ENCODE measurements around the gene ZNF185.
"Not testable (repeated sequence)": the region's sequence is repeated elsewhere in the genome, so short reads cannot be mapped to it uniquely, and the experiment has no call there.

Gene ZNF185

DNA sequence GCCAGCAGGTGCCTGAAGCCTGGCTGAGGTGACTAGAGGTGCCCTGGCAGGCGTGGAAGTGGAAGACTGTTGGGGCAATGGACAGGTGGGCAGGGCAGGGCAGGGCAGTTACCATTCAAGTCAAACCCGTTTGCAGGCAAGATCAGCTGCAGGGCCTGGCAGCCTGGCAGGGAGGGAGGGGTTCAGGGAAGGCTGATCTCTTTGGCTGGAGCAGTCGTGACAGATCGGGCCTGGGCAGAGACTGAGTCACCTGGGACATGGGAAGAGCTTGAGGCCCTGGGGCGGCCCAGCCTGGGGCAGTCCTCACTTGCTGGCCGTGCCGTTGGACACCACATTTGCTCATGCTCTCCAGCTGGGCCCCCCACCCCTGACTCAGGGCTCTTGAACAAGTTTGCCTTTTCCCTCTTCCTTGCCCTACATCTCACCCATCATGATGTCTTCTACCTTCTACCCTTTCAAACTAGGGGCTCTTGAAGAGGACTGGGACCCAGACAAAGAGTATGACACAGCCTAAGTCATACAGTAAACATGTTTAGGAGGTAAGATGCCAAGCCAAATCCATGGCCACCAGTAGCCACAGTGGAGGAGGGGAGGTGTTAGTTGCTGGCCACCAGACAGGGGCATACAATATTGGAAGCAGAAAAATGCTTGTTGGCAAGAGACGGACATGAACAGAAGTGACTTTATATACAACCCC, 2.0 kb upstream of the ZNF185 start:
- DNase-seq, result no peak

DNA sequence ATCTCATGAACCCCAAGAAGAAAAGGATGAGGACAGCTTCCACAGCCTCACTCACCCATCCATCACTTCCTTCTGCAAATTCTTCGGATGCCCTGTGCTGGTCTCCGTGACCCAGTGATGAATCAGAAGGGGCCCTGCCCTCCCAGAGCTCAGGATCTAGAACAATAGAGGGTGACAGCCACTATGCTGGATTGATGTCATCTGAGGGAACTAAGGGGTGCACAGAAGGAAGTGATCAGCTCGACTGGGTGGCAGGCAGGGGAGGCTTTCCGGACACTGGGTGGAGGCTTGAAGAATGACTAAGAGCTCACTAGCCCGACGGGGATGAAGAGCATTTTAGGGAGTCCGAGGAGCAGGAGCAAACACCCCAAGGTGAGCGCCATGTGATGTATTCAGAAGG, 1.4 kb upstream of the ZNF185 start:
- DNase-seq, result no peak

DNA sequence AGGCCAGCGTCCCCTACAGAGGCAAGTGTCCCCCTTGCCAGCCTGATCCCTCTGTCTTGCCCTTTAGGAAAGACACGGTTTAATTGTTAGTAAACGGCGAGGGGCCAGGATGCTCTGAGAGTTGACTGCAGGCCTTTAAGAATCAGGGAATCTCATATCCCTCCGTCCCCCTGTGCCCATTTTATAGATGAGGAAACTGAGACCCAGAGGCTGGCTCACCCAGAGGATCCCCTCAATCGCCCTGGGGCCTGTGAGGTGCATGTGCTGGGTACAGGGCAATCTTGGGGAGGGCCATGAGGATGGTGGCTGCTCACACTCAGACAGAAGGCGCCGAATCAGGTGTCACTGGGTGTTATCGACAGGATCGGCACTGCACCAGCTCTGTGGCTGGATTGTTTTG, 575 bp downstream of the ZNF185 start:
- no peak for DNase-seq

DNA sequence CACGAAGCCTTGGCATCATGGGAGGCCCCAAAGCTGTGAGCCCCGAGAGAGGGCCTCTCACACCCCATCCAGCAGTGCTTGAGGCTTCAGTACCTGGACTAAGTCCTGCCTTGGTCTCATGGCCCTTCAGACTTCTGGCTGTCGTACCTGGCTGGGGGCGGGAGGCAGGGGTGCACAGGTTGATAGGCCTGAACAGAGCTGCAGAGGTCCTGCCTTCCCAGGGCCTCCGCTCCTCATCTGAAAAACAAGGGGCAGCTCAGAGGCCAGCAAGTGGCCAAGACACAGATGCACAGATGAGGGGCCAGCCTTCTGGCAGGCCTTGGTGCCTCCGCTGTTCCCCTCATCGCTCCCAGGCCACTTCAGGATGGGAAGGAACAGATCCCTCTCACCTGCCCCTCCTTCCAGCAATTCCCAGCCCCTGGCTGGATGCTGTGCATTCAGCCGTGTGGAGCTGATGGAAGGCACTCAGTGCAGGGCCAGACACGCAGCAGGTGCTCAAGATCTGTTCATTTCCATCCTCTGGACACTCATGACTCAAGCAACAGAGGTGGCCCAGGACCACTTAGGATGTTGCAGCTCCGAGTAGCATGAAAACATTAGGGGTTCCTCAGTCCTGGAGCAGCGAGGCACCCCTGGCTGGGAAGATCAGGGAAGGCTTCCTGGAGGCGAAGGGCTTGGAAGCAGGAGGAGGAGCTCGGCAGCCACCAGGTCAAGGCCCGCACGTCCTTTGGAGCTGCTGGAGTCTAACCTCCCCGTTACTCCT, 1.4 kb downstream of the ZNF185 start:
- DNase-seq, result no peak

DNA sequence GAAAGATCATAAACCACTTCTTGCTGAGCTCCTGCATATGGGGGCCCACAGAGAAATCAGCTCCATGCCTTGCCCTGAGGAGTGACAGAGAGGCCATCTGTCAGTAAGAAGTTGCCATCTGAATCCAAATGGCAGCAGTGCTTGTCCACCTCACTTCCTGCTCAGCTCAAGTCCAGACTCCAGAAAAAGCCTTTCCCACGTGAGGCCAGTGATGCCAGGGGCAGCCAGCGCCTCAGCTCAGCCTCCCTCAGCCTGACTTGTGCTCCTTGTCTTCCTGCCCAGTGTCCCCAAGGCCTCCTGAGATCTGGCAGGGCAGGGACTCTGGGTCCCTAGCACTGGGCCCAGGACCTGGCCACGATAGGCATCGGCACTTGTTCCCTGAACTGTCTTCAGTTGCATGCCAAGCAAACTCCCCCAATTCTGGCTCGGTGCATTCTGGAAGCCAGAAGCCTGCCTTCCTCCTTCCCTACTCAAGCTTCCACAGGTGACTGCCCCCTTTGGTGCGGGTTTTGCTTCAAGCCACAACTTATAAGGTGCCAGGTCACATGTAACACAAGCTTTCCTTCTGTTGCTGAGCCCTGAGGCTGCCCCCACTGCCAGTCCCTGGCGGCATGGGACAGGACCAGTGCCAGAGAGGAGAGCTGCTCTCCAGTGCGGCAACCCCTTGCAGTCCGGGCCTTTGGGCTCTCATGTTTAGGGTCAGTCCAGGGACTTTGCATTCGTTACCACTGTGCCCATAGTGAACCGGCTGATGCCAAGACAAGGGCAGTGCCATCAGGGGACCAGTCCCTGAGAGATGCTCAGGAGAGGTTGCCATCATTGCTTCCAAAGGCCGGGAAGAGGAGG, 2.2 kb downstream of the ZNF185 start:
- DNase-seq, result no peak

DNA sequence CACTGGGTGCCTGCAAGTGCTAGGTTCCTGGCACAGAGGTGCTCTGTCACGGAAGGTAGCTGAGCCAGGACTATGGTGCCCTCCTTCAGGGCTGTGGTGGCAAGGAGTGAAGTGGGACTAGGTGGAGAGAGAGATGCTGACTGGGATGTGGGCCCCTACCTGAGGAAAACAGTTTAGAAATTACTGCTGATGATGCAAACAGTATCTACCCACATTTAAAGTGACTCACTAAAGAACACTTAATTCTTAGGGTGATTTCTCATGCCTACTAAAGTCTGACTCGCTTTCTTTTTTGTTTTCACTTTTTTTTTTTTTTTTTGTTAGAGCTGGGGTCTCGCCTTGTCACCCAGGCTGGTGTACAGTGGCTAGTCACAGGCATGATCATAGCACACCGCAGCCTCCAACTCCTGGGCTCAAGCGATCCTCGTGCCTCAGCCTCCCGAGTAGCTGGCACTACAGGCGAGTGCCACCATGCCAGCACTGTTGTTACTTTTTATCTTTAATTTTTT, 3.1 kb downstream of the ZNF185 start:
- DNase-seq, result no peak

DNA sequence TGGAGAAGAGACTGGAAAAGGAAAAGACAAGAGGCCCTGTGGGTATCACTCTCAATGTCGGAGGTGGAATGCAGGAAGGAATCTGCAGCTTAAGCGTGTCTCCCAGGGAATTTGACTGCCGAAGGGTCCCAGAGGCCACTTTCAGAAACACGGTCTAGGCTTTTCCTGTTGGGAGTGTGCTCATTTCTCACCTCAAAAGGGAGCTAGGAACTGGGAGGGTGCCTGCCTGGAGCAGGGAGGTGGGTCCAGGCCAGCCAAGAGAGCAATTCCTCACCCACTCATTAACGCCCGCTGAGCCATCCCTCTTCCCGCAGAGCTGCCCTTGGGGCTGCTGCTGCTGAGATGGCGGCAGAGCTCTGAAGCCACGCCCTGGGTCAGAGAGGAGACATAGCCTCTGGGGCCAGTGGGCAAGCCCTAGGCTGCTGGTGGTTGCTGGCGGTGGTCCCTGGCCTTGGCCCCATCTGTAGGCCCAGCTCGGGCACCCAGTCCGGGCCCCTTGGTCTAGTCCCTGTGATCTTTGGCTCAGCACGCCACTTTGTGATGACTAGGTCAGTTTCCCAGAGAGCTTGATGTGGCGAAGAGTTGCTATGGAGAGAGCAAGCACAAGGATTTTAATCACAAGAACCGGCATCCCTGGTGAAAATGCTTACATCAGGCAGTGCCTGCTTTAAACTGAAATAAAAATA, 4.1 kb downstream of the ZNF185 start:
- no peak for DNase-seq

DNA sequence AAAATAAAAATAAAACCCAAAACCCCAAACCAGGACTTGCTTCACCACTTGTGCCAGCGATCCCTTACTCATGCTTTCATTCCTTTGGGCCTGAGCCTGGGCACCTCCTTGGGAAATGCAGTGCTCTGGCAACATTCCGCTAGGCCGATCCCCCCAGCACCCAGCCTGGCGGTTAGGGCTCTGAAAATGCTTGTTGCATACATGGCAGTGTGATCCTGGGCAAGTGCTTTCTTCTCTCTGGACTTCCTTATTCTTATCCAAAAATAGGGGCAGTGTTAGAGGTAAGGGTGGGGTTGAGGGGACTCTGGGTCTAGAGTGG, 4.6 kb downstream of the ZNF185 start:
- no peak for DNase-seq

DNA sequence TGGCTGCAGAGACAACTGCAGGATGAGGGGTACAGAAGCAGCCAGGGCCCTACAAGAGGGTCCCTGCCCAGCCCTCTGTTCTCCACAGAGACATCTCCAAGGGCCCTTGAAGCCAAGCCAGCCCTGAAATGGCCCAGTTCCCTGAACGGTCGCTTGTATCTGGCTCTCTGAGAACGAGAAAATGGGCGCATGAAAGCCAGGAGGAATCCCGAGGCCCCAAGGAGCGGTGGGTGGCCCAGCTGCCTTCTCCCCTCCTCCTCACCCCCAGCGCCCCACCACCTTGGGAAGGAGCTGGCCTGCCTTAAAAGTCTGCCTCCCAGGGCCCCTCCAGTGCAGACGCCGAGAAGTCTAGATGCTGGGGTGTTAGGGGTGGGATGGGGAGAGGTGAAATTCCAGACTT, 5.7 kb downstream of the ZNF185 start:
- DNase-seq, result no peak

DNA sequence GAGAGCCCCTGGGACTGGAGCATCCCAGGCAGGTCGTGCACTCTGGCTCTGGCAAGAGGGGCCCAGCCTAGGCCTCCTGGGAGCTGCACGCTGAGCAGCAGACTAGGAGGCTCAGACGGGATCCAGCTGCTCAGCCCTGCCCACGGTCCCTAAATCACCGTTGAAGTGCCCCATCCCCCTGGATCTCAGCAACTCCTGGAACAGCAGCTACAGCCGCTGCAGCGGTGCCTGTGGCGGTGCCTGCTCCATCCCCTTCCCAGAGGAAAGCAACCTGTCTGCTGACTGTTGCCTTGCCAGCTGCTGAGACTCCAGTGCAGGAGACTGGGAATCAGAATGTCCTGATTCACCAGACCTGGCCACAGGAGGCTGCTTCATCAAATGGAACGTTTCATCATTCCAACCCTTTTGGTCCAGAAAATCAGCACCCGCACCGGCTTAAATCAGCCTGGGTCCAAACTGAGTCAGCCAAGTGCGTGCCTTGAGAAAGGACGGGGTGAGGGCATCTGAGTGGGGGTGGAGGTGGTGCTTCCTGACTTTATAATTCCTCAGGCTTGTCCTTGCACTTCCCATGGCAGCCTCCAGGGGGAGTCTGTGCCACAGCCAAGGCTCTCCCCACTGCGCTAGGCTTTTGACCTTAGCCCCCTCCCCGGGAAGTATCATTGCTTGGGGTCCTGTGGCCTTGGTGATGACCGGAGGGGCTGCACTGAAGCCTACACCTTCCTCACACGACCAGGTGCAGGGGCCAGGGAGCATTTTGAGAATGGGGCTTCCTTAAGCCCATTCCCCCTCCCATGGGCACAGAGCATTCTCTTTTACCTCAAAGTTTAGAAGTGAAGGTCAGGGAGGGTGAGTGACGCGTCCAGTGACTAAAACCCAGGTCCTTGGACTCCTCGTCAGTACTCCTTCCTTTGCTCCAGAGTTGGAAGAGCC, 6.5 kb downstream of the ZNF185 start:
- peak; percentile 52 for DNase-seq

DNA sequence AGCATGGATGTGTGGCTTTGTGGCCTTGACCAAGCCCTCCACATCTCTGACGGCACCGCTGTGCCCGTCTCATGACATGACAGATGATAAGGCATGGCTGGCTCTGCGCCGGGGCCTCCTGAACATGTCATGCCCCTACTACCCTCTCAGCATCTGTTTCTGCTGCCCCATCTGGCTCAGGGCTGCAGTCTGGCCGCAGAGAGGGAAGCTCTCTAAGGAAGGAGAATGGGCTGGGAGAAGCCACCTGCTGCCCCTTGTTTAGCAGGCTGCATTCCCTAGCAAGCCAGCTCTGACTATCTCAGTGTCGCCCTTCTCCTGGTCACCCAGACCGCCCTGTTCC, 7.2 kb downstream of the ZNF185 start:
- no peak for DNase-seq

DNA sequence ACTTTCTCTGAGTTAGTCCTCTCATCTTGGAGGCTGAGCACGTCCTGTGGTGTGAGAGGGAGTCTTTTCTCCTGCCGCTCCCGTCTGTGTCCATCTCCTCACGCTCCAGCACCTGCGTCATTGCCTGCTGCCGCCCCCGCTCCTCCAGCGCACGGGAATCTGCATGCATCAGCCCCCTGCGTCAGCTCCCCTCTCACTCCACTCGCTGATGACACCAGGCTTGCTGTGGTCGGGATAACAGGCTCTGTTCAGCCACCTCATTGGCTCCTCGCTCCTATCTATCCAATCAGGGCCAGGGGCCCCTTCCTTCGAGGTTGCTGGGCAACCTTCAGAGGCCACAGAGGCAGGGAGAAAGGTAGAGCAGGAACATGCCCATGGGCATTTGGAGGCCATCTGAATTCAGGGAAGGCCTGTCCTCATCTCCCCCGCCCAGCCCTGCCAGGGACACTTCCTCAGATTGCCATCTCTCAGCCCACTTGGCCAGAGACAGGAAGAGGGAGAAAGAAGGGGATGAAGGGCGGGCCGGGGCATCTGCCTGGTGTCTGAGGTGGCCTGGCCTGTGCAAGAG, 9.3 kb downstream of the ZNF185 start:
- DNase-seq, result no peak

DNA sequence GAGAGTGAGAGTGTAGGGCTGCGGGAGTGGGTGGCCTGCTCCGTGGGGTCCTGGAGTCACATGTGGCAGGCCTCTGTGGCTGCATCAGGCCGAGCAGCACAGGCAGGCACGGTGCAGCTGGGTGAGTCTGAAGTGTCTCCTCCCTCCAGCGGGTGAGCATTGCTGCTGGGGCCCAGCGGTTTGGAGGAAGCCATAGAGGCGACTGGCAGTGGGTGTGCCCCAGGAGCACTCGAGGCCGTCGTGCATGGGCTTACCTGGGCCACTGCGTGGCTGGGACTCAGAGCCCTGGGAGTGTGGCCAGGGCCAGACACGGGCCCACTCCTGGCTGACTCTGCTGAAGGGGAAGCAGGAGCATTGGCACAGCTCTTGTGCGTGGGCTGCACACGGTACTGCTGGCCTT, 10.6 kb downstream of the ZNF185 start:
- no peak for DNase-seq

DNA sequence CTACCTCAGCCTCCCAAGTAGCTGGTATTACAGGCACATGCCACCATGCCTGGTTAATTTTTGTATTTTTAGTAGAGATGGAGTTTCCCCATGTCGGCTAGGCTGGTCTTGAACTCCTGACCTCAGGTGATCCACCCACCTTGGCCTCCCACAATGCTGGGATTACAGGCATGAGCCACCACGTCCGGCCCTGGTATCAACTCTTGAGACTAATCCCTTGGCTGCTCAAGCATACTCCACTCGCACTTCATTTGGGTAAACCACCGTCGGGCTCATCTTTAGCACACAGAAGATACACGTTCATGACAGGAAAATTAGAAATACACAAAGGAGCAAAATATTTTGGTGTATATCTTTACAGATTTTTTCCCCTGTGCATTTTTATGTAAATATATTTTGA, 12.2 kb downstream of the ZNF185 start:
- DNase-seq, result not testable (repeated sequence)

DNA sequence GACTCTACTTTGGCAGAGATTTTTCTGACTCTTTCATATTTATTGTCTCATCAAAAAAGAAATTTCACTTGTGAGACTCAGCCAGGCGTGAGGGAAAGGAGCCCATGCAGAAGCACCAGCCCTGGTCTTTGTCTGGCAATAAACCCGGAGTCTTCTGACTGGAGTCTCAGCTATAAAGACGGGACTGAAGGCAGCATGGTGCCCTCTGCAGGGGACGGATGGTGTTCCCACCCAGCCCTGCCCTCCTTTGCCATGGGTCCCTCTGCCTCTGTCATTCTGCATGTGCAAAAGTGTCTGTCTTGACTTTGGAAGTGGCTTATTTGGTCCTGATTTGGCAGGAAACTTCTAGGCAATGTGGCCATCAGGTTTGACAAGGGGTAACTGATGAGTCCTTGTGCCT, 14.2 kb downstream of the ZNF185 start:
- DNase-seq, result no peak

DNA sequence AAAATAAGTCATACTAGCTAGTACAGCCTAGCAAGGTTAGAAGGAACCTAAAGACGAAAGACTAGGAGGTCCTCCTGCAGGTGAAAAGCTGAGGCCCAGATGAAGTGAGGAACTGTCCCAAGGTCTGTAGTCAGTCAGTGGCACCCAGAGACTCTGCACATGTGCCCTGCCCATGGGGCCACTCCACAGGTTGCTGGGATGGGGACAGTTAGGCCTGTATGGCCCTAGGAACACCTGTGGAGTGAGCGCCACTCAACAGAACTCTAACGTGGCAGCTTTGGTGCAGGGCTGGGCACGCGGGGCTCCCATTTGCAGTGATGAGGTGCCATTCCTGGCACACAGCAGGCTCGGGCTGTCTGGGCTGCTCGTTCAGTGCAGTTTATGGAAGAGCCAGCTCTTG, 14.8 kb downstream of the ZNF185 start:
- DNase-seq, result no peak

DNA sequence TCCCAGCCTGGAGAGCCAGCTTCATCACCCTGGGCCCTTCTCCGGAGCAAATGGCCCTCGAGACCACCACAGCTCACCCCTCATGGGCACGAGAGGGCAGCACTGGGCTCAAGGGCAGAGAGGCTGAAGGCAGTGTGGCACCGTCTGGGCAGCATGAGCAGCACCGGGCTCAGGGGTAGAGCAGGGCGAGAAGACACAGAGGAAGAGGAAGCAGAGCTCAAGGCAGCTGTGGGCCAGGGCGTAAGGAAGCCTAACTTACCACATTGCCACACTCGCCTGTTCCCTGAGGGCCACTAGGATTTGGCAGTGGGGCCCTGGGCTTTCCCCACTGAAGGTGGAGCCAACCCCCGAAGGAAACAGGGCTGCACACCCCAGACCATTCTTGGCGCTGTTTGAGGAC, 15.5 kb downstream of the ZNF185 start:
- DNase-seq, result no peak

DNA sequence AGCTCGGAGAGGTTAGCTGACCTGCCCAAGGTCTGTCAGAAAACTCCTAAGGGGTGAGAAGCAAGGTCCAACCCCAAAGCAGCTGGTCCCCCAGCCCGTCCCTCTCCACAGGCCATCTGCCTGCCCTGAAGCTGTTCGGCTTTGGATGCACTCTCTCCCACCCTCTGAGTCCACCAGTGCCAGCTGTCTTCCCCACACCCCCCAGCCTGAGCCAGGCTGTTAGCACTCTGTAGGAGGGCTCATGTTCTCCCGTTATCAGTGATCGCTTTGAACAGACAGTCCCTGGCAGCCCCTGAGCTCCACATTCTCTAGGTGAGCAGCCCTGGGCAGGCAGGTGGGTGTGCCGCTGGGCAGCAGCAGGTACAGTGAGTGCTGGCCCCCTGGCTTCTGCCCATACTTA, 16.0 kb downstream of the ZNF185 start:
- no peak for DNase-seq

DNA sequence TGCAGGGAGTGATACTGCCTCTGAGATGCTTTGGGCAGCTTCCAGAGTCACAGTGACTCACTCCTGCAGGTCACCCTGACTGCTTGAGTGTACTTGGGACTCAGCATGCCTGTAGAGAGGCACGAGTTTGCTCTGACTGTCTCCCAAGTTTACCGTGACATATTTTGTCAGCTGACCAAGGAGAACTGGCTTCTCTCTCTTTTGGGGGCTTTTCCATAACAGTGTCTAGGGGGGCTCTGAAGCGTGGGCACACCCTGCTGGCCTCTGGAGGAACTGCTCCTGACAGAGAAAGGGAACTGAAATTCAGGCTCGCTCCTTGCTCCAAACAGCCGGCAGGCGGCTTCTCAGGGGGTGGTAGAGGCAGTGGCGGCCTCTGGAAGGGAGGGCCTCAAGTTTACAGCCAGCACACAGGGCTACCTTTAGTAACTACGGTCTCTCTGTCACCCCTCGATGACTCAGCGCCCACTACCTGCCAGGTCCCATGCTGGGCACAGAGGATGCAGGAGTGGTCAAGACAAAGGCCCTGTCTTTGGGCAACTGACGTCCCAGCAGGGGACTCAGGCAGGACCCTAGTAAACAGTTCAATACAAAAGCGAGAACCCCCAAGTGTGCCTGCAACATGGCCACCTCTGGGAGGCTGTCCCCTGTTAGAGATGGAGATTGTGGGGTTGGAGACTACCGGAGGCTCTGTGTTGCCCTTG, 17.8 kb downstream of the ZNF185 start:
- DNase-seq, result no peak

DNA sequence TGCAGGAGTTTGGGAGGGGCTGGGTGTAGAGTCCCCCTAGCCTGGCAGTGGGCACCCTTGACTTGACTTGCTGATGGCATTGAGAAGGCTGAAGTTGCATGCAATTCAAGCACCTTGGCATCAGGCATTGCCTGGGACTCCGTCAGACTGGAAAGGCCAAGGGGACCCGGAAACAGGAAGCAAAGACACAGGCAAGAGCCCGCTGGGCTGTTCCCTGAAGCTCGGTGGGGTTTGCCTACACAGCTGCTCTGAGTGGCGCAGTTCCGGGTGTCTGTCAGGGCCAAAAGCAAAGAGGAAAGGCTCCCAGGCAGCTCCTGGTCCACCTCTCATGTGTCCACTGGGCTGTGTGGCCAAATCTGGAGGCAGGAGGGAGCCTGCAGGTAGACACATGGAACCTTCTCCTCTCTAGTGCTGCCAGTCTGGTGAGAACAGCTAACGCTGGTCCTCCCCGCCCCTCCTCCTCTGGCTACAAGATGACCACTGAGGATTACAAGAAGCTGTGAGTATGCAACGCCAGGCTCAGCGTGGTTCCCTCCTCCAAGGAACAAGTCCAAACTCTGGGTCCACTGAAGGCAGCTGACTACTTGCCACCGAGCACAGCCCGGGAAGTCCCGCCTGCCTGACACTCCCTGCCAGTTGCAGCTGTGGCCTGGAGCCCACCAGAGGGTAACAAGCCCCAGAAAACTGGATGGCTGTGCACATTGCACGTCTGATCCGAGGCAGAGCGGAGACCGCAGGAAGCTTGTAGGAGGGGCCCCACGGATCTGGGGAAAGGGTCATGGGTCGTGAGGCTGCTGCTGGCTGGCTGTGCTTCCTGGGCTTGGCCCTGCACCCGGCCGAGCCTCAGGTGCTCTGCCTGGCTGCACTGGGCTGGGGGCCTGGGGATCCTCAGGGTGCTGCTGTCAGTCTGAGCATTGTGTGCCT, 20.1 kb downstream of the ZNF185 start:
- no peak for DNase-seq

Data from activated T-cell treated with anti-CD3 and anti-CD28 coated beads, Interleukin-2, amount 50 U/mL, for 1 hour (primary cell).